GM18907 (cell line): Measurements from ENCODE around the gene RRAGD.
"Not testable (repeated sequence)": the region's sequence is repeated elsewhere in the genome, so short reads cannot be mapped to it uniquely, and the experiment has no call there.

Experiments used
- ATAC-seq: cut with Tn5 transposase; IDR thresholded peaks from one replicate; pipeline ENCODE4 v1.9.1; 2021; ENCODE audit warnings: mild to moderate bottlenecking, moderate library complexity; ENCODE audit not compliant: unreplicated experiment

Gene RRAGD

DNA sequence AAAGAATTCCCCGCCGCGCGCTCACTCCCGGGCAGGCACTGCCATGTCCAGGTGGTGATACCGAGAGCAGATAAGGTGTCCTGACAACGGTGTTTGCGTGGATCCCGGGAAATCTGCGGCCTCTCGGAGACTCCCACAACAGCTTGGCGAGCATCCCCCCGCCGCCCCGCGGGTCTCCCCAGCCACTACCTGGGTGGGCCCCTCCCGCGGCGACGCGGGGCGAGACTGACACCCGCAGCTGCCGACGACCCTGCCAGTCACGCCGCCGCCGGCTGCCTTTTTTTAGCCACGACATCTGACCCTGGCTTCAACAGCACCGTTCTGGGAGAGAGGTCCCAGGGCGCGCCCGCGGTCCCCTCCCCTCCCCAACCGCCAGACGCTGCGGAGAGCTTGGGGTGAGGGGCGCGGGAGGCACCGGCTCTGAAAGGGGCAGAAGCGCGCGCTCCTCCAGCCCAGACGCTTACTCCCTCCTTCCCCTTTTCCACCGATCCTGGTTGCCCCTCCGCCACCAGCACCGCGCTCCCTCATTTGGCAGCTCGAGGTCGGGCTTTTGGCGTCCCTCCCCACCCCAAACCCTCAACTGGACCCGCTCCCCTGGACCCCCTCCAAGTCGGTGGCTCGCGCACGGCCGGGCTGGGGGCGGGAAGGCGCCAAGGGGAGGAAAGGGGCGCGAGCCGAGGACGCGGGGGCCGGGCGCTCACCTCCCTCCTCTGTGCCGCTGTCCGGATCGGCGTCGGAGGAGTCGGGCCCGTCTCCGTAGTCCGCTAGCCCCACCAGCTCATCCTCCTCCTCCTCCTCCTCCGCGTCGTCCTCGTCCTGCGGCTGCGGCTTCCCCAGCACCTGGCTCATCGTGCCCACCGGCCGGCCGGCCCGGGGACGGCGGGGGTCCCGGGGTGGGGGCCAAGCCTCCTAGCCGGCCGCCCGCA, 665 bp downstream of the RRAGD start:
- ATAC-seq = peak; percentile 70

DNA sequence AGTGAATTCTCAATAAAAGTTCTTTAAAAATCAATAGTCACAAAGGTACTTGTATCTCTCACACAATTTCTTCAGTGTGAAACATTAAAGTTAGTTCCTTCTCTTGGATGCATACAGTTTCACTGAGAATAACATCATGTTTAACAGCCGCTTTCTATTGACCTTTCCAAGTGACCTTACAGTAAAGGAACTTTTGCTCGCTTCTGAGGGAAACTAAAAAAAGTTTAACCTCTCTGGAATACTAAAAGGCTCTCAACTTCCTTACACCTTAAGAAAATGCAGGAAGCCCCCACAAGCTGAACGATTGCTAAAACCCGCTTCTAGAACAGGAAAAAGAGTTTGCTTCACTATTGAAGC, 1.3 kb downstream of the RRAGD start:
- no peak for ATAC-seq

DNA sequence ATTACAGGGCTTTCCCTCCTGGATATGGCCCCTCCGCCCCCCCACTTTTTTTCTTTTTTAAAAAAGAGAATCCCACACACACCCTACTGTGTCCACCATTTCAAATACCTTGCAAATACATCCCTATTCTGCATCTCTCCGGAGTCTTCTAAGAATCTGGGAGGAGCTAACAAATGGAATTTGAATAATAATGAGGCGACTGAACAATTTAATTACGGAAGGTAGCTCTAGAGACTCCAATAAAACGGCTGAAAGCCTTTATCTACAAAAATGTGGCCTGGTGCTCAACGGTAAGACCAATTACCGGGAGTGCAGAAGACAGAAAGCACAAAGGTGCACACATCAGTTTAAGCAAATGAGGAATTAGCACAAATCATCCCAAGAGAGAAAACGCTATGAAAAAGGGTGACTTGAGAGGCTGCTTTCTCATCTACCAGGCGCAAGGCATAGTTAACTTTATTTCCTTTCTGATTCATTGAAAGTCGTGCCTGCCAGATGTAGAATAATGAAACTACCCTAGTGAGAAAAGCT, 1.8 kb downstream of the RRAGD start:
- no peak for ATAC-seq

DNA sequence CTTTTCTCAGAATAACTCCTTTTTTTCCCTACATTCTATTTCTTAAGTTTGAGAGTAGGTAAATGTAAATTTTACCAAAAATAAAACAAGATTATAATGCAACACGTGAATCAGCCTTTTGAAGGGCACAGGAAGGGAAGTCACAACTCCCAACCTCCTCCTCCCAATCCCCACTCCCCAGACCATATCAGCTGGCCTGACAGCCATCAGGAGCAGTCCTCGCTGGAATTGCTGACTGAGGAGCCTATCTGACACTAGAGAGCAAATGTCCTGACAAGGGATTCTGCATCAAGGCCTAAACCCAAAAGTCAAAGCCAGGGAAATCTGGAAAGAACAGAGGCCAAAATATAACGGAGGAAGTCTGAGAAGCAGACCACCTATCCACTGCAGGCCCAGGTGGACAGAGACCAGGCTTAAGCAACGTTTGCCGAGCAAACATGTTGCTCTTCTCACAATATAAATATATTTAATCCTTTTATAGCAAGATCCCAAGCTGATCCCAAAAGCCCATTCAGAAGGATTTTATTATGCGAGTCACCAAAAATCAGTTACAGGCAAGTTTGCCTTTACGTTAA, 2.5 kb downstream of the RRAGD start:
- no peak for ATAC-seq

DNA sequence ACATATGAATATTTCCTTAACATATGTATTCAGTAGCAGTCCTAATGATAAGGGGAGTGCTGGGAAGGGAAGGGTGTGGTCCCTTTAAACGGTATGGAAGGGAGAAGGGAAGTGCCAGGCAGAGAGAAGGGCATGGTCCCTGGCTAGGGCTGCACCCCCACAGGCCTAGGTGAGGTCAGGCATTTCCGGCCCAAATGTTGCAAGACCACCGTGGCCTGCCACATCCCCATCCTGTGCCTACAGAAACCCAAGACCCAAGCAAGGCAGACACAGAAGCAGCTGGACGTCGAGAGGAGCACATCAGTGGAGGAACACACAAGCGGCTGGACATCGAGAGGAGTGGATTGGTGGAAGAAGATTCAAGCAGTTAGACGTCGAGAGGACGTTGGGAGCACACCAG, 5.9 kb downstream of the RRAGD start:
- ATAC-seq = no peak

DNA sequence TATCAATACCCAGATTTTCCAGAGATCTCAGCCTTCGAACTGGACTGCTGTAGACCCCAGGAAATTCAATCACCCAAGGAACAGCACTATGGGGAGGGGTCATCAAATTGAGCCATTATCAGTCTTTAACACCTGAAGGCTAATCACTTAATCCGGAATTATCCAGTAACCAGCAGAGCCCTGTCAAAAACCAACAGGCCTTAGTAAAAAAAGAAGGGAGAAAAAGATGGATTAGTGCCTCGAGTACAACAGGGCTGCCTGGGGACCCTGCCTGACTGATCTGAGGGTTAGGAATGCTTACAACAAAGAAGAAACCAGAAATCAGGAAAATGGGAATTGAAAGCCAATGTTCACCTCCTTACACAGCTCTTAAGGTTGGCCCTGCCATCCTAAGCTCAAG, 7.6 kb downstream of the RRAGD start:
- no peak for ATAC-seq

DNA sequence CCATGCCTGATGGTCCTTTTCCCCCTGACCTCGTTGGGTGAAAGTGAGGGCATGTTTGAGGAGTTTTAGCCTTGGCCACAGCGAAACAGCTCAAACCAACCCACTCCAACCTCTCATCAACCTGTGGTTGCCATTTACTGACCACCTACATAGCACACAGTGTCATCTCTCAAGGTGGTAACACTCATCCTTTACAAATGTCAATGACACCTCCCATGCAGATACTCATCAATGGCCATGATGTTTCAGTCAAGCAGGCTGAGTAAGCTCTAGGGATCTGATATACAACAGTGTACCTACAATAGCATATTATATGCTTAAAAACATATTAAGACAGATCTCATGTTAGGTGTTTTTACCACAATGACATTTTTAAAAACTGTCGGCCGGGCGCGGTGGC, 9.3 kb downstream of the RRAGD start:
- no peak for ATAC-seq

DNA sequence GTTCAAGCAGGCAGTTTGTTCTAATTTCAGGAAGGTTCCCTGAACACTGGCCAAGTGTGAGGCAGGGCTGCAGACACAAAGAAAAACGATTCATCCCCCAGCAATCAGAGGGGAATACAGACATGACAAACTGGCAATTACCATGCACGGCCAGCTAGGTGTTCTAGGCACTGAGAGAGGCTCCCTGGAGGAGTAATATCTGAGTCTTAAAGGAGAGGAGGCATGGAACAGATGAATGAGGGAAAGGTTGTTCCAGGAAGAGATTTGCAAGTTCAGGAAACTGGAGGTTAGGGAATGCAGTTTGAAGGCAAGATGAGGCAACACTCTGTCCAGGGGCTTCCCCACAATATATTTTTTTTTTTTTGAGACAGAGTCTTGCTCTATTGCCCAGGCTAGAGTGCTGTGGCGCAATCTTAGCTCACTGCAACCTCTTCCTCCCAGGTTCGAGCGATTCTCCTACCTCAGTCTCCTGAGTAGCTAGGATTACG, 11.1 kb downstream of the RRAGD start:
- no peak for ATAC-seq

DNA sequence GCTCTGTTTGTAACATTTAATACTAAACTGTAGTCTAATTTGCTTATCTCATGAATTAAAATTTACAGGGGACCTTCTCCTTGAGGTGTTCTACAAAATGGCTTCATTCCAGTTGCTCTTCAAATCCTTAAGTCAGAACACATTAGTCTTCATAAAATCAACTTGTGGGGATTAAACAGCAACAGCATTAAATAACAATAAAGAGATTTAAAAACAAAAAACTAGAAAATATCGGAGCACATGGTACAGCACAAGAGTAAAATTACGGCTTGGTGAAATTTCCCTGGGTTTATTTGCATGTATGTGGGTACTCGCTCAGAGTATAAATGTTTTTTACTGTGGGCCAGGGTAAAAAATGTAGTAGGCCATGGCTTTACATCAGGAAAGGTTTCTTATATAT, 12.0 kb downstream of the RRAGD start:
- no peak for ATAC-seq

DNA sequence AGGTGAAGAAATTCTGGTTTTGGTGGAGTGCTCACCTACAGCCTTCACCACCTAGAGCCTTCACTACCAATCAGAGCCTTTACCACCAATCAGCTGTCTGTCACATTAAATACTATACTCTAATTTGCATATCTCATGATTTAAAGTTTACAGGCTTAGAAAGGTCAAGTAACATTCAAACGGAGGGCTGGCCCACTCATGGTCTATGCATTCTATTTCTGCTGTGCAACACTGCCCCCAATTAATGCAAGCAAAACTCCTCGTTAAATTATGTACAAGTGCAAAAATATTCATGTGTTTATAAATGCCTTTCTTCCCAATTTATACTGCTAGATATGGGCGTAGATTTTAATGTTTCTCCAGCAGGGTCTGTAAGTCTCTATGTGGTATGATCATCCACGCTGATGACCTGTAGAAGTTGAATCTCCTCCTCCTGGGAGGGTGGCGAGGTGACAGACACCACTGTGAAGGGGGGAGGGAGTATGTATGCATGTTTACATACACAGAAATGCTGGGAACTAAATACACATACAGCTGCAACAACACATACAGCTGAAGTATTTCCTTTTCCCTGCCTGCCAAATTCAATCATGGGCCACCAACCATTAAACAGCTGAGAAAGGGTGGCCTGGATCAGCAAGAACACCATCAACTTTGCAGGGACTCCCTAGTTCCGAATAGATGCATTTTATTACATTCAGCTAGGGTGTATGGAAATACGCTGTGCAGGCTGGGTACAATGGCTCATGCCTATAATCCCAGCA, 13.1 kb downstream of the RRAGD start:
- no peak for ATAC-seq

DNA sequence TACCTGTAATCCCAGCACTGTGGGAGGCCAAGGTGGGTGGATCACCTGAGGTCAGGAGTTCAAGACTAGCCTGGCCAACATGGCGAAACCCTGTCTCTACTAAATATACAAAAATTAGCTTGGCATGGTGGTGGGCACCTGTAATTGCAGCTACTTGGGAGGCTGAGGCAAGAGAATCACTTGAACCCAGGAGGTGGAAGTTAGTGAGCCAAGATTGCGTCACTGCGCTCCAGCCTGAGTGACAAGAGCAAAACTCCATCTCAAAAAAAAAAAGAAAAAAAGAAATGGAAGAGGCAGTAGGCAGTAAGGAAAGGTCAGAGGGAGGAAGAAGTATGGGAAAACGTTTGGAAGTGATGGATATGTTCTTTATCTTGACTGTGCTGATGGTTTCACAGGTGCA, 14.2 kb downstream of the RRAGD start:
- not testable (repeated sequence) for ATAC-seq

DNA sequence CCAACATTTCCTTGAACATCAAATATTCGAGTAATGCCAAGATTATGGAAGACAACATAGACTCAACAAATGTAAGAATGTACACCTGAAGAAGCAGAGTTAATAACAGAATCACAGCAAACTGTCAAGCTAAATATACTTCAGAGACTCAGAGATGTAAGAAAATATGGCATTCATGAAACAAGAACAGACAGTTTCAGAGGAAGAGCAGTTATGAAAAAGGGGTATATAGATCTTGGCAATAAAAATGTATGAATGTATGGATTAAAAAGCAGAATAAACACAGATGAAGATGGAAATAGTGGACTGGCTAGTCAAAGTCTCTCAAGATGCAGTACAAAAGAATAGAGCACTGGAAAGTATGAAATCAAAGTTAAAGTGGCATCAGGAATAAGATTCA, 18.4 kb downstream of the RRAGD start:
- ATAC-seq = no peak

DNA sequence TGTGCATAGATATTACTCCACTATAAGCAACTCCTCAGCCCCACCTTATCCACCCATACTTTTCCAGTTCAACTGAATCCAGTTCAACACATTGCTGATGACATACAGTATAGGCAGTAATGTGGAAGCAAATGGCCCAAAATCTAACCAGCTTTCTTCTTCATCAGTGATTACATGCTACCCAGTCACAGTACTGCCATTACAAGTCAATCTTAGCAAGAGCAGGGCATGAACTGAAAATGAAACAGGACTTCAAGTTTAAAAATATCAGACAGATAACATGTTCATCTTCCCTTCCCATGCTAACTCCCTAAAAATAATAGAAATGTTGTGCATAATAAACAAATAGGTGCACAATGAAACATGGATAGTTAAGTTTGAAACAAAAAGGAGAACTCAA, 19.2 kb downstream of the RRAGD start:
- ATAC-seq = no peak

DNA sequence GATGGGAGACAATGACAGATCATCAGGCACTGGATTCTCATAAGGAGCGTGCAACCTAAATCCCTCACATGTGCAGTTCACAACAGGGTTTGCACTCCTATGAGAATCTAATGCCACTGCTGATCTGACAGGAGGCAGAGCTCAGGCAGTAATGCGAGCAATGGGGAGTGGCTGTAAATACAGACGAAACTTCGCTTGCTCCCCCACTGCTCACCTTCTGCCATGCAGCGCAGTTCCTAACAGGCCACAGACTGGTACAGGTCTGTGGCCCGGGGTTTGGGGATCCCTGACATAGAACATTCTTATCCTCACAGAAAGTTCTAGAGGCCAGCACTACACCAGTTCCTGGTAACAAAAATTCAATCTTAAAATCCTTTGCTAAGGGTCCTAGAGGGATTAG, 23.2 kb downstream of the RRAGD start:
- ATAC-seq = no peak

DNA sequence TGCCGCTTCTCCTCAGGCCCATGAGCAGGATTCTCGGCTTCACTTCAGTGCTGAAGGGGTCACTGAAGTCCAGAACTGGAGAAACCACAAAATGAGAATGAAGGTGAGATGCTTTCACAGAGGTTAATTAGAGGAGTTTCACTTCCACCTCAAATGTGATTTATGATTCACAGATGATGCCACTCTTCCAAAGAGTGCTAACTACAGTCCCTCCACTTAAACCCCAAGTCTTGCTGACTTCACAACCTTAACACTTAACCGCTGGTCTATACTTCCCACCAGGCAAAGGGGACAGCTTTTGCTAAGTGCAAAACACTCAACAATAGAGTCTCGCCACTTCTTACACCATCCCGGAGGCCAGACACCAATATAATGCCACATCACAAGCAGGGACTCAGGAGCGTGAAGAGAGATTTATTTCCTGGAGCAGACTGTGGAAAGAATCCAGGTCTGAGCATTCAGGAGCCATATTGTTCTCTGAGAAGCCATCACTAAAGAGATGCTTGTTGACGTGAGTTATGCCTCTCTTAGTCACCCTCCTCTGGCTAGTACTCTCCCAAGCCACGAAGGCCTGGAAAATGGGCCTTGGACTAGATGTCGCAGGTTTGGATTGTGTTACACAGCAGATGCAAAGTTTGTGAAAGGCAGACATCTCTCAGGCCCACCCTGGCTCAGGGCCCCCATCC, 24.4 kb downstream of the RRAGD start:
- peak; percentile 96 for ATAC-seq

DNA sequence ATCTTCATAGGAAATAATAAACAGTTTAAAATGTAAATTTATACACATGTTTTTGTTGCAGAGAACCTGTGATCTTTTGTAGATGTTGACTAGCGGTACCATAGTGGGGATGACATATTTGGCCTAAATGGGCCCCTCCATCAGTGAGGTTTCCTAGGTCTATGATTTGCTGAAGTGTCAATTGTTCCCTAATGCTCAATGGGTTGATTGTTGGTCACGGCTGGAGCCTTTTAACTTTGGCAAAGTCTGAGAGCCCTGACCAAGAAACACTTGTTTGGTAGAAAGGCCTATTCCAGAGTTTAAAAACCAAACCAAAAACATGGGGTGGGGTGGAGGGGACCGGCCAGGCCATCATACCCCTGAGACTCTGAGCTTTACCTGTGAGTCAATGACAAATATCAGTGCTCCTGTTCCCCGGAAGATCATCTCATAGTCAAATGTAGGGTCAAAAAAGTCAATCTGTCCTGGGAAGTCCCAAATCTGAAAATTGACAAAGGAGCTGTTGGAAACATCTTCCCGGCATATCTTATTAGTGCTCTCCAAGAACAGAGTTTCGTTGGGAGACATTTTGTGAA, 25.1 kb downstream of the RRAGD start:
- ATAC-seq = peak; percentile 34

DNA sequence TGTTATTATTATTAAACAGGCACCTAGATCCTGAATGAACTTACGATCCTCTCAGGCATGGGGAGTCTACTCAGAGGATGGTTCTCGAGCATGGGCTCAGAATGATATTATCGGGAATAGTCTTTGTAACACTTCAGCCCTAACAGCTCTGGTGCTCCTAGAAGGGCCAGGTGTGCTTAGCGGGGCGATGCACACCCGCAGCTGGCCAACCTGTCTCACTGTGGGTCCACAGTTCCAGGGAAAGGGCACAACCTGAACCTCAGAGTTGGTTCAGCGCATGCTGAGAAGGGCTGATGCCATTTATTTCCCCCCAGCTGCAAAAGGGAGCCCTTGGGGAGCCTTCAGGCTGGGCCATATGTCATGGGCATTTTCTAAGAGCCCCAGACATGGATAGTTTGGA, 26.2 kb downstream of the RRAGD start:
- ATAC-seq = no peak

DNA sequence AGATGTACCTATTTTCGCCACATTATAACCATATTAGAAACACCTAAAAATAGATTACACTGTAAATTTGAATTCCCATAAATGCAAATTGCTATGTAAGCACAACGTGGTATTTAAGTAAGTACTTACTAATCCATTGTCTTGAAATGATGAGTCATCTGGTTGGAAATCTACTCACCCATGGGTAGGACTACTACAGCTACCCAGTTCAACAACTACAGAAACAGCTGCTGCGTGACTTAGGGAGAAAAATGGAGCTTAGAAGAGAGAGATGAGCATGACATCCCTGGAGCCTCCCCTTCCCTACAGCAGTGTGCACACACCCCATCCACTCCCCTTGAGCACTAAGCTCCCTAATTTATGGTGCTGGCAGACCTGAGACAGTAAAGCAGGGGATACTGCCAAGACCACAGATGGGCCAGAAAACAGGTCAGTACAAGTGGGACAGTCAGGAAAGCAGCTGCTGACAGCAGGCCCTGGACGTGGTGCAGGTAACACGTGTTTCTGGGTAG, 26.9 kb downstream of the RRAGD start:
- ATAC-seq = peak; percentile 35

DNA sequence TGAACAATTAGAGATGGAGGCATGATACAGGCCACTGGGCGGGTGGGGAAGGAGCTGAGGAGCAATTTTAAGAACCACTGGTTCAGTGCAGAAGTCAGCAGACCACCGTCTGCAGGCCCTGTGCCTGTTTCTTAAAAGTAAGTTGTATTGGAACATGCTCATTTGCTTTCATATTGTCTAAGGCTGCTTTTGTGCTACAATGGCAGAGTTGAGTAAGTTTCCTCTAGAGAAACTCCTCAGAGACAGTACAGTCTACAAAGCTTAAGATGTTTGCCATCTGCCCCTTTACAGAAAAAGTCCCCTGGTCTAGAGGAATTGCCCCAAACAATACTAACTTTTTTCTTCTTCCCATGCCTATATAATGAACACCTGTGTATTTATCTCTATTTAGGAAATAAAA, 31.0 kb downstream of the RRAGD start:
- no peak for ATAC-seq

DNA sequence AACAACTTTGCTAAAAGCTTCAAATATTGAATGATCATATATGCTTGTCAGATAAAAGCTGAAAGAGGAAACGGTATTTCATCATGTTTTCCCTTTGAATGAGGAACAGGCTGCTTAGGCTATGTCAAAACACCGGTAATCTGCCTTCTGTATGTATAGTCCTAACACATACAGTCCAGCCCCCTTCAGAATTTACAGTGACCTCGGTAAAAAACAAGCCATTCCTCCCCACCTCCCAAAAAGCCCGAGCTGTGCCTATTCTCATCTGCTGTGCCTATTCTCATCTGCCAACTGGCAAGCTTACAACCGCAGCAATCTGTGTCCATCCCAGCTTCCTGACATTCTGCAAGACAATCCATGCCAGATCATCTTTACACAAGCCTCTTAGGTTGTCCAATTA, 32.8 kb downstream of the RRAGD start:
- no peak for ATAC-seq
